ENCODE data around the gene PHYKPL. TPM values are rescaled to one million over a fixed set of nuclear protein-coding genes. Genes with fewer than 3 reads are reported as not detected.

PHYKPL gene
- 17.2 and 18.3 TPM in 2 replicates for total RNA-seq

DNA sequence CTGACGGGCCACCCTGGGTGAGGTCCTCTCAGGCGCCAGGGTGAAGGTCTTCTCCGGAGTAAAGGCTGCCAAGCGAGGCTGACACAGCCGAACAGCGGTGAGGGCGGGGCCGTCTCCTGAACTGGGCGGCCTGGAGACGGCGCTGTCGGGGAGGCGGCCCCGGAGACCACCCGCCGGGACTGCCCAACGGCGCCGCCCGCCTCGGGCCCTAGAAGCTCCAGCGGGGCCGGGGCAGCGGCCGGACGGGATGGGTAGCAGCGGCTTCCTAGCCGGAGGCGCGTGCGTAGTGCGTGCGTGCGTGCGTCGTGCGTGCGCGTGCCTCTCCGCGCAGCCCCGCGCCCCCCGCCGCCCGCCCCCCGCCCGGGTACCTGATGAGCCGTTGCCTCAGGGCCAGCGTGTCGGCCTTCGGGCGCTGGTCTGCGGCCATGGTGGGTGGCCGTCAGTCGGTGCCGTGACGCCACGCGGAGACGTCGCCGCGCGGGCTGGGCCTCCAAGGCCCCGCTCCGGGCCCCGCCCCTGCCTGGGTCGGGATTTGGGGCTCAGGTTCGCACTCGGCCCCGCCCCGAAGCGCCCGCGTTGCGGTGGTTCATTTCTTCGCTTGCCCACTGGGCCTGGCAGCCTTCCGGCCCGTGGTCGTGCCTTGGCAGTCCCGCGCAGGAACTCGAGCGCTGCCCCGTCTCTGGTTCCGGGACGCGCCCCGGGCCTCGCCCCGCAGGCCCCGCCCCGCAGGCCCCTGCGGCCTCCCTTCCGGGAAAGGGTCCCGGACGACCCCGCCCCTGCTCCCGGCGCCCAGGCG is at the start of gene PHYKPL:
TSS of gene PHYKPL (minus strand) at position 679 of the 796 bp plus-strand sequence. CDS start at position 427, 252 bp downstream.

DNA sequence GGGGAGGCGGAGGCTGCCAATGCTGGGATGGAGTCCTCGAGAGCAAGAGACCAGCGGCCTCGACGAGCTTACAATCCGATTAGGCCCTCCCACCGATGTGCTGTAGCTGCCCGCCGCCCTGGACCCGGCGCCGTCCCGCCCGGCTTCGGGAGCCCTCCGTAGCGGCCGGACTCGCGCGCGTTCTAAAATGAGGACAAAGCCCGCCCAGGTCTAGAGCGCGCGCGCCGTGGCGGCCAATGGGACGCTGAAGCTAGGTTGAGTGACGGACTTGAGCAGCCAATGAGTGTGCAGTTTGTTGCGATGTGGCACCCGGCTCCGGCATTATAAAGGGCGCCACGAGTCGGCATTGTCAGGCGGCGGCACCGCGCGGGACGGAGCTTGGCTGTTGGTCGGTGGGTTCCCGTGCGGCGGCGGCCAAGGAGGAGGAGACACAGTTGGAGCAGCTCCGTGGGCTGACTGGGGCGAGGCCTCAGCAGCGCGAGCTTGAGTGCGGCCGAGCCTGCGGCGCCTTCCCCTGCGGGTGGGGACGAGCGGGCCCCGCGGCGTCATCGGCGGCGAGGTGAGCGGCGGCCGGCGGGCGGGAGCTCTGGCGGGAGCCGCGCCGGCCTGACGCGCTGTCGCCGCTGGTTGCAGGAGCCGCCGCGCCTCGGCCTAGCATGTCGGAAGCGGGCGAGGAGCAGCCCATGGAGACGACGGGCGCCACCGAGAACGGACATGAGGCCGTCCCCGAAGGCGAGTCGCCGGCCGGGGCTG is 28.2 kb downstream of the PHYKPL start, which contains the start of gene HNRNPAB:
TSS of gene HNRNPAB (plus strand) at position 352 of the 753 bp plus-strand sequence. CDS start at position 657, 305 bp downstream.

DNA sequence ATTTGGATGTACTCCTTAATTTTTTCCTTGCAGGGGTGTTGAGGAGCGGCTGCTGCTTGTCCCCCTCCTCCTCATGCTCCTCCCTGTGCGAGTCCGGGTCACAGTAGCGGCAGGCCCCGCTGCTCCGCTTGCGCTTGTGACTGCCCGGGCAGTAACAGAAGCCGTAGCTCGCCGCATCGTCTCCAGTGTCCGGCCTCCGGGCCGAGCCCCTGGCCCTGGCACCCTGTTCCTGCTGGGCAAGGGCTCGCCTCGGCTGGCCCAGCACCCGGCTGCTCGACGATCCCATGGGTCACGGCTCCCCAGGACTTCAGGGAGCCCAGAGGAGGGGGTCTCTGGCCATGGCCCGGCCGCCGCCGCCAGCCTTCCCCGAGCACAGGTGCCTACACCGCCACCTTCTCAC is 45.6 kb downstream of the PHYKPL start, which contains the start of gene GMCL2:
TSS of gene GMCL2 (minus strand) at position 358 of the 400 bp plus-strand sequence. CDS start at position 286, 72 bp downstream.

Other genes with a start within 250 kb of the PHYKPL start
- gene PROP1, start 236.6 kb downstream of the PHYKPL start, total RNA-seq: not detected in 2 replicates
- gene N4BP3, start 119.3 kb downstream of the PHYKPL start, total RNA-seq: 0.34 and 0.45 TPM in 2 replicates
- 14.5 and 15.2 TPM in 2 replicates for gene RMND5B, start 101.8 kb downstream of the PHYKPL start, total RNA-seq
- gene NHP2, start 78.9 kb downstream of the PHYKPL start, total RNA-seq: 733 and 760 TPM in 2 replicates
- gene GMCL2, start 45.4 kb downstream of the PHYKPL start, total RNA-seq: not detected in 2 replicates
- 142 and 157 TPM in 2 replicates for gene HNRNPAB, start 28.3 kb downstream of the PHYKPL start, total RNA-seq

Measured in bronchus fibroblast of lung (primary cell).